Muscle of leg (tissue), 11 donors: ENCODE measurements around the gene ADGRV1. TPM values are rescaled to one million over a fixed set of nuclear protein-coding genes. Genes with fewer than 3 reads are reported as not detected.

Experiments used
- DNase-seq: peaks from one replicate; pipeline ENCODE4 v3.0.0; 2013
- H3K27ac ChIP-seq: one replicate; pipeline ENCODE4 v1.5.1; 2013; ENCODE audit warnings: mild to moderate bottlenecking, low read length, control low read depth
- H3K27me3 ChIP-seq: one replicate; pipeline ENCODE4 v1.6.1; 2013; ENCODE audit warnings: low read length; ENCODE audit not compliant: control insufficient read depth, insufficient read depth
- H3K36me3 ChIP-seq: one replicate; pipeline ENCODE4 v1.6.1; 2013; ENCODE audit warnings: low read length; ENCODE audit not compliant: control insufficient read depth, insufficient read depth
- H3K4me1 ChIP-seq: one replicate; pipeline ENCODE4 v1.6.1; 2013; ENCODE audit warnings: low read length; ENCODE audit not compliant: control insufficient read depth, insufficient read depth
- H3K4me3 ChIP-seq: one replicate; pipeline ENCODE4 v1.5.1; 2013; ENCODE audit warnings: low read length, control low read depth
- H3K9me3 ChIP-seq: replicated peaks from 2 replicates; pipeline ENCODE4 v1.6.1; 2013; ENCODE audit warnings: low read depth, low read length; ENCODE audit not compliant: control insufficient read depth
- WGBS: methylation state at CpG from one replicate; pipeline ENCODE4 v1.1.5; 2013; ENCODE audit warnings: missing lambda C conversion rate; ENCODE audit not compliant: insufficient coverage; 5-methylcytosine and 5-hydroxymethylcytosine counted together
- polyA plus RNA-seq, 8 donors: library from polyadenylated mRNA; unstranded; fragments of 120-200 nt; gene quantifications; one replicate each; pipeline versions ENCODE4 v1.2.1 to v1.2.3, GENCODE V29; 2013; ENCODE audit warnings: inconsistent platforms in 1 of 8, low replicate concordance in 1 of 8; ENCODE audit not compliant: insufficient read length in 8 of 8, insufficient read depth in 1 of 8
- total RNA-seq: library from RNA; stranded (reverse); fragments of 120-200 nt; gene quantifications from one replicate; pipeline ENCODE4 v1.2.4, GENCODE V29; 2013

Gene ADGRV1
- total and polyA plus RNA-seq, 9 donors, result 0.49 to 2.5 (median 0.88) TPM

DNA sequence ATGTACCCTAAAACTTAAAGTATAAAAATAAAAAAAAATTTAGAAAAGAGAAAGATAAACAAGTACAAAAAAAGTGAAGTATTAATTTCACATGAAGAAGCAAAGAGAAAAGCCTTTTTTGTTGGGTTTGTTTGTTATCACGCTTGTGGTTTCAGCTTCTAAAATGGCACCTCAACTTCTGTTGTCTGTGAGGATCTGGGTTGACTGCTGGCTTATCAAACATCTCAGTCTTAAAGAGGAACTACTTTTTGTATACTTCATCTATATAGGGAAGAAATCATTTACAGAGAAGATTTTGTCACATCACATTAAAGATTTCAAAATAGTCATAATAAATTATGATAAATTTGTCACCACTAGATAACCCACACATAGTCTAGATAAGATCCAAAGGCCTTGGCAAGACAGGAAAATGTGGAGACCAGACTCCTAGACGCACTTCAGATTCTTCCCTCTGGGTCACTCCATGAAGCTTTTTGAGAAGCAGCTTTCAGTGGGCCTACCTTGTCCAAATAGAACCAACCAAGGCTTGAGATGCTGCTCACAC lies 8.8 kb upstream of the ADGRV1 start:
- 67% methylated on average over 1 of the region's 2 CpGs for WGBS
- no peaks in the 10 kb centered on the region for H3K36me3 ChIP-seq
- peaks cover 3% of the 10 kb centered on the region for H3K27me3 ChIP-seq
- DNase-seq, result no peak
- no peaks in the 10 kb centered on the region for H3K4me1 ChIP-seq
- no peak overlapping the region for H3K27ac ChIP-seq
- no peaks in the 10 kb centered on the region for H3K9me3 ChIP-seq
- H3K4me3 ChIP-seq, result no peak overlapping the region

DNA sequence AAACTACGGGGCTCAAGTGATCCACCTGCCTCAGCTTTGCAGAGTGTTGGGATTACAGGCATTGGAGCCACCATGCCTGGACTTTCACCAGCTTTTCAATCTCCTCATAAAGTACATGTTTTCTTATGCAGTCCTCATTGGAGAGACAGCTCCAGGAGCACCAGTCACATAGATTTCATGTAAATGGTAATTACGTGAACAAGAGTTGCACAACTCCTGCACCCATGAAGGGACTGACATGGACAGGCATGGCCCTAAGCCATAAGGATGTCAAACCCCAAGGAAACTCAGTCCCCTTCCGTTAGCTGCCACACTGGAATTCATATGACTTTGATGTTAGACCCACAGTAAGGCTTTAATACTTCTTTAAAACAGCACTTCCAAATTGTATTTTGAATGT lies 7.6 kb upstream of the ADGRV1 start:
- DNase-seq, result no peak
- WGBS, result no CpG with 5 or more reads among the region's 3 CpGs

GRCh38 chr5:90551376-90551775 lies 7.2 kb upstream of the ADGRV1 start:
- no peak overlapping the region for H3K27ac ChIP-seq
- 86% methylated on average over 4 of the region's 5 CpGs for WGBS

More for the DNA sequence above, 7.6 kb upstream of the ADGRV1 start:
- Histone ChIP-seq H3K9me3 (no peaks in the 10 kb centered on the region), H3K36me3 (no peaks in the 10 kb centered on the region), H3K4me1 (no peaks in the 10 kb centered on the region), H3K4me3 (no peak overlapping the region), H3K27ac (no peak overlapping the region), H3K27me3 (peaks cover 4% of the 10 kb centered on the region)

DNA sequence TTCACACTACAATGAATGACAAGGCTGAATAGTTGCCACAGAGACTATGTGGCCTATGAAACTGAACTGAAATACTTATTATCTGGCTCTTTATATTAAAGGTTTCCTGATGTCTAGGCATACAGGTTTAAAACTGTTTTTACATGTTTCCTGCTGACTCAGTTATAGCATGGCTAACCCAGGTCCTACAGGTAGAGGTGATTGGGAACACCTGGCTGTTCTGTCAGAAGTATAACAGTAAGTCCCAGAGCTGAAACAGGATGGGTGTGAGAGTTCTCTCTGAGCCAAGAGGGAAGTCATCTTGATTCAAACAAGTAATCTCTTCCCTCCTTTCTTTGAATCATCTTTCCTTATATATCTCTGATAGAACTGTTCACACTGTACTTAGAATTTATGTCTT lies 4.9 kb upstream of the ADGRV1 start:
- H3K36me3 ChIP-seq, result no peaks in the 10 kb centered on the region
- H3K27ac ChIP-seq, result no peak overlapping the region
- no peak overlapping the region for H3K4me3 ChIP-seq
- H3K4me1 ChIP-seq, result peaks cover 6% of the 10 kb centered on the region
- H3K27me3 ChIP-seq, result peaks cover 20% of the 10 kb centered on the region
- no peak for DNase-seq
- no peaks in the 10 kb centered on the region for H3K9me3 ChIP-seq

More at GRCh38 chr5:90551376-90551775, 7.2 kb upstream of the ADGRV1 start:
- DNase-seq, result no peak
- Histone ChIP-seq H3K4me1 (no peaks in the 10 kb centered on the region), H3K36me3 (no peaks in the 10 kb centered on the region), H3K4me3 (no peak overlapping the region), H3K9me3 (no peaks in the 10 kb centered on the region), H3K27me3 (peaks cover 6% of the 10 kb centered on the region)

DNA sequence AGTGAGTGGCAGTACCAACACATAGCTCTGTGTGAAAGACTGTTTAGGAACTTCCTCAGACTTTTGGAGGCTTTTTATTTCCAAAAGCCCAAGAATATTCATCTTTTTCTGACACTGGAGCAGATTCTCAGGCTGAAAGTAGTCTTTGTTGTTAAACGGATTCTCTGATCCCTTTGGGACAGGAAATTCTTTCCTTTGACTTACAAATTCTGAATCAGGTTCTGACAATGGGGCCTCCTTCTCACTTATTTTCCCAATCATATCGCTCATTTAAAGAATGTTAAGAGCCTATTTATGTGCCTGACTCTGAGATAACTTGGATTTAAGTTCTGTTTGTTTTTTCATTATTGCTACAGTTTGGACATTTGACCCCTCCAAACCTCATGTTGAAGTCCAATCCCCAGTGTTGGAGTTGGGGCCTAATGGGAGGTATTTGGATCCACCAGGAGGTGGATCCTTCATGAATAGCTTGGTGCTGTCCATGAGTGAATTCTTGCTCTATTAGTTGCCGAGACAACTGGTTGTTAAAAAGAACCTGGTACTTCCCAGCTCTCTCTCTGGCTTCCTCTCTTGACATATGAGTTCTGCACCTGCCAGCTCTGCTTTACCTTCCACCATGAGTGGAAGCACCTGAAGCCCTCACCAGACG lies 4.1 kb upstream of the ADGRV1 start:
- no peak overlapping the region for H3K4me3 ChIP-seq
- no peak for DNase-seq
- no peak overlapping the region for H3K27ac ChIP-seq
- peaks cover 7% of the 10 kb centered on the region for H3K4me1 ChIP-seq
- H3K9me3 ChIP-seq, result no peaks in the 10 kb centered on the region
- H3K36me3 ChIP-seq, result no peaks in the 10 kb centered on the region
- peaks cover 24% of the 10 kb centered on the region for H3K27me3 ChIP-seq
- 60% methylated on average over 1 of the region's 4 CpGs for WGBS

- Histone ChIP-seq H3K36me3 (no peaks in the 10 kb centered on the region), H3K4me3 (no peak overlapping the region), H3K9me3 (no peaks in the 10 kb centered on the region), H3K27ac (no peak overlapping the region), H3K27me3 (peaks cover 24% of the 10 kb centered on the region), H3K4me1 (peaks cover 7% of the 10 kb centered on the region)
- DNase-seq, result no peak
Observed at GRCh38 chr5:90555666-90556065, 2.9 kb upstream of the ADGRV1 start.

- H3K4me1 ChIP-seq, result peaks cover 7% of the 10 kb centered on the region
- no peak for DNase-seq
- H3K27me3 ChIP-seq, result peaks cover 27% of the 10 kb centered on the region
- 18% methylated on average over 4 of the region's 9 CpGs for WGBS
- H3K4me3 ChIP-seq, result no peak overlapping the region
- no peaks in the 10 kb centered on the region for H3K36me3 ChIP-seq
- H3K9me3 ChIP-seq, result no peaks in the 10 kb centered on the region
- no peak overlapping the region for H3K27ac ChIP-seq
Observed at GRCh38 chr5:90557391-90557790, 1.2 kb upstream of the ADGRV1 start.

- peaks cover 27% of the 10 kb centered on the region for H3K27me3 ChIP-seq
- no peaks in the 10 kb centered on the region for H3K36me3 ChIP-seq
- H3K4me3 ChIP-seq, result no peak overlapping the region
- H3K4me1 ChIP-seq, result peaks cover 7% of the 10 kb centered on the region
- no peaks in the 10 kb centered on the region for H3K9me3 ChIP-seq
- DNase-seq, result no peak
- no CpG with 5 or more reads among the region's 3 CpGs for WGBS
- H3K27ac ChIP-seq, result no peak overlapping the region
Observed at GRCh38 chr5:90557871-90558270, 726 bp upstream of the ADGRV1 start.

- Histone ChIP-seq H3K4me1 (peaks cover 7% of the 10 kb centered on the region), H3K27ac (no peak overlapping the region), H3K27me3 (peaks cover 23% of the 10 kb centered on the region), H3K9me3 (no peaks in the 10 kb centered on the region), H3K36me3 (no peaks in the 10 kb centered on the region), H3K4me3 (no peak overlapping the region)
- DNase-seq, result no peak
- WGBS, result no CpG with 5 or more reads among the region's 2 CpGs
Observed at GRCh38 chr5:90560771-90561170, 2.2 kb downstream of the ADGRV1 start.

- H3K27me3 ChIP-seq, result peaks cover 20% of the 10 kb centered on the region
Observed at GRCh38 chr5:90561766-90562165, 3.2 kb downstream of the ADGRV1 start.

GRCh38 chr5:90562341-90562740 lies 3.7 kb downstream of the ADGRV1 start:
- WGBS, result 62% methylated on average over 3 of the region's 5 CpGs

More at GRCh38 chr5:90561766-90562165, 3.2 kb downstream of the ADGRV1 start:
- DNase-seq, result no peak
- no peaks in the 10 kb centered on the region for H3K9me3 ChIP-seq
- H3K27ac ChIP-seq, result no peak overlapping the region
- no peak overlapping the region for H3K4me3 ChIP-seq
- no CpG with 5 or more reads among the region's 1 CpG for WGBS
- peaks cover 7% of the 10 kb centered on the region for H3K4me1 ChIP-seq
- no peaks in the 10 kb centered on the region for H3K36me3 ChIP-seq

More at GRCh38 chr5:90562341-90562740, 3.7 kb downstream of the ADGRV1 start:
- Histone ChIP-seq H3K27me3 (peaks cover 18% of the 10 kb centered on the region), H3K4me1 (peaks cover 7% of the 10 kb centered on the region), H3K9me3 (no peaks in the 10 kb centered on the region), H3K4me3 (no peak overlapping the region), H3K36me3 (no peaks in the 10 kb centered on the region), H3K27ac (no peak overlapping the region)
- no peak for DNase-seq
